Neural cell (in vitro differentiated cells): ENCODE results near the gene SUV39H1. TPM values are rescaled to one million over a fixed set of nuclear protein-coding genes. Genes with fewer than 3 reads are reported as not detected.

Source experiments
- H2AFZ ChIP-seq: fragments of 200-600, 300-800 bp; sonication (generic), shearing (Covaris generic); 2 replicates; pipeline ENCODE4 v1.6.0; 2014; ENCODE audit warnings: low read depth, mild to moderate bottlenecking, antibody characterized with exemption, low read length, moderate library complexity
- H3F3A ChIP-seq: fragments of 200-600 bp; shearing (Covaris generic); 2 replicates; pipeline ENCODE4 v1.6.1; 2016; ENCODE audit warnings: mild to moderate bottlenecking, moderate library complexity, mixed read lengths, antibody characterized with exemption, low read length; ENCODE audit not compliant: insufficient read depth, poor library complexity, severe bottlenecking
- H3K27ac ChIP-seq: fragments of 200-600, 300-800 bp; sonication (generic), shearing (Covaris generic); 2 replicates; pipeline ENCODE4 v1.5.1; 2014; ENCODE audit warnings: mild to moderate bottlenecking, low read length, moderate library complexity
- H3K27me3 ChIP-seq: fragments of 300-800, 200-600 bp; sonication (generic), shearing (Covaris generic); 2 replicates; pipeline ENCODE4 v1.6.0; 2014; ENCODE audit warnings: mild to moderate bottlenecking, low read depth, low read length, moderate library complexity; ENCODE audit not compliant: insufficient read depth
- H3K36me3 ChIP-seq: fragments of 300-800, 200-600 bp; sonication (generic), shearing (Covaris generic); 2 replicates; pipeline ENCODE4 v1.5.1; 2014; ENCODE audit warnings: mild to moderate bottlenecking, antibody characterized with exemption, low read length, moderate library complexity; ENCODE audit not compliant: insufficient read depth
- H3K4me2 ChIP-seq: fragments of 300-800, 200-600 bp; sonication (generic), shearing (Covaris generic); 2 replicates; pipeline ENCODE4 v1.6.0; 2014; ENCODE audit warnings: mild to moderate bottlenecking, low read length
- H3K4me3 ChIP-seq: fragments of 300-800, 200-600 bp; sonication (generic), shearing (Covaris generic); 2 replicates; pipeline ENCODE4 v1.5.1; 2014; ENCODE audit warnings: mild to moderate bottlenecking, low read length, moderate library complexity
- H3K79me2 ChIP-seq: fragments of 200-600 bp; shearing (Covaris generic); replicated peaks from 2 replicates; pipeline ENCODE4 v1.6.0; 2014; ENCODE audit warnings: mild to moderate bottlenecking, low read length, moderate library complexity; ENCODE audit not compliant: insufficient read depth
- H3K9ac ChIP-seq: fragments of 300-800, 200-600 bp; sonication (generic), shearing (Covaris generic); 2 replicates; pipeline ENCODE4 v1.6.1; 2016; ENCODE audit warnings: mild to moderate bottlenecking, low read length, mixed read lengths
- H3K9me2 ChIP-seq: fragments of 200-600 bp; shearing (Covaris generic); 2 replicates; pipeline ENCODE4 v1.6.1; 2016; ENCODE audit warnings: mild to moderate bottlenecking, low read length, mixed read lengths; ENCODE audit not compliant: insufficient read depth
- H3K9me3 ChIP-seq: fragments of 200-600, 300-800 bp; sonication (generic), shearing (Covaris generic); 2 replicates; pipeline ENCODE4 v1.6.1; 2016; ENCODE audit warnings: mild to moderate bottlenecking, mixed run types, low read length, moderate library complexity, mixed read lengths
- H4K20me1 ChIP-seq: fragments of 200-600 bp; shearing (Covaris generic); 2 replicates; pipeline ENCODE4 v1.6.1; 2016; ENCODE audit warnings: mild to moderate bottlenecking, mixed run types; ENCODE audit not compliant: insufficient read depth
- CTCF ChIP-seq: fragments of 450-650 bp; IDR thresholded peaks from 2 replicates; pipeline ENCODE4 v1.5.1; 2014; ENCODE audit warnings: antibody characterized with exemption, mild to moderate bottlenecking, moderate library complexity; ENCODE audit not compliant: poor library complexity, severe bottlenecking
- EP300 ChIP-seq: fragments of 450-650 bp; conservative IDR thresholded peaks from 2 replicates; pipeline ENCODE4 v1.6.1; 2014; ENCODE audit warnings: antibody characterized with exemption, mild to moderate bottlenecking, moderate library complexity; ENCODE audit not compliant: poor library complexity, severe bottlenecking
- EZH2 ChIP-seq: fragments of 200-600, 300-800 bp; shearing (Covaris generic), sonication (generic); IDR thresholded peaks from 2 replicates; pipeline ENCODE4 v1.6.1; 2014; ENCODE audit warnings: antibody characterized with exemption, low read length, borderline replicate concordance, mild to moderate bottlenecking; ENCODE audit not compliant: insufficient read depth, poor library complexity, severe bottlenecking
- MXI1 ChIP-seq: fragments of 450-650 bp; conservative IDR thresholded peaks from 2 replicates; pipeline ENCODE4 v1.6.1; 2014; ENCODE audit warnings: antibody characterized with exemption, mild to moderate bottlenecking; ENCODE audit not compliant: poor library complexity, severe bottlenecking
- POLR2AphosphoS5 ChIP-seq: IDR thresholded peaks from 2 replicates; pipeline ENCODE4 v1.6.1; 2012
- RAD21 ChIP-seq: fragments of 450-650 bp; conservative IDR thresholded peaks from 2 replicates; pipeline ENCODE4 v1.6.1; 2014; ENCODE audit warnings: antibody characterized with exemption, mild to moderate bottlenecking, moderate library complexity
- SMC3 ChIP-seq: fragments of 450-650 bp; conservative IDR thresholded peaks from 2 replicates; pipeline ENCODE4 v1.6.1; 2014; ENCODE audit warnings: antibody characterized with exemption, mild to moderate bottlenecking, moderate library complexity; ENCODE audit not compliant: poor library complexity
- TAF1 ChIP-seq: IDR thresholded peaks from 2 replicates; pipeline ENCODE4 v1.6.1; 2012; ENCODE audit warnings: low read depth
- polyA plus RNA-seq: library from polyadenylated mRNA; depleted of rRNA; stranded (reverse); fragments of >200 nt; gene quantifications from 2 replicates; pipeline ENCODE4 v1.2.3, GENCODE V29; 2014
- TF ChIP-seq, protein P1 (sequence below): IDR thresholded peaks from 2 replicates; pipeline ENCODE4 v1.6.1; 2012; ENCODE audit warnings: borderline replicate concordance

The SUV39H1 gene
- polyA plus RNA-seq, 1 donor from 2014 or later: 3.2 TPM

- Histone ChIP-seq H3F3A (no peaks in the 10 kb centered on the region), H3K9me2 (no peaks in the 10 kb centered on the region), H3K79me2 (no peaks in the 10 kb centered on the region), H3K9ac (no peak overlapping the region), H3K27ac (no peak overlapping the region), H3K36me3 (no peaks in the 10 kb centered on the region), H2AFZ (no peak overlapping the region), H4K20me1 (no peaks in the 10 kb centered on the region), H3K4me2 (no peak overlapping the region), H3K27me3 (no peaks in the 10 kb centered on the region), H3K9me3 (no peaks in the 10 kb centered on the region), H3K4me3 (no peak overlapping the region)
- no peak for TF ChIP-seq TAF1
- no peak for TF ChIP-seq POLR2AphosphoS5
- TF ChIP-seq EZH2: no peak
- TF ChIP-seq CTCF: no peak
- no peak for TF ChIP-seq SMC3
- no peak for TF ChIP-seq EP300
- TF ChIP-seq, protein P1, sequence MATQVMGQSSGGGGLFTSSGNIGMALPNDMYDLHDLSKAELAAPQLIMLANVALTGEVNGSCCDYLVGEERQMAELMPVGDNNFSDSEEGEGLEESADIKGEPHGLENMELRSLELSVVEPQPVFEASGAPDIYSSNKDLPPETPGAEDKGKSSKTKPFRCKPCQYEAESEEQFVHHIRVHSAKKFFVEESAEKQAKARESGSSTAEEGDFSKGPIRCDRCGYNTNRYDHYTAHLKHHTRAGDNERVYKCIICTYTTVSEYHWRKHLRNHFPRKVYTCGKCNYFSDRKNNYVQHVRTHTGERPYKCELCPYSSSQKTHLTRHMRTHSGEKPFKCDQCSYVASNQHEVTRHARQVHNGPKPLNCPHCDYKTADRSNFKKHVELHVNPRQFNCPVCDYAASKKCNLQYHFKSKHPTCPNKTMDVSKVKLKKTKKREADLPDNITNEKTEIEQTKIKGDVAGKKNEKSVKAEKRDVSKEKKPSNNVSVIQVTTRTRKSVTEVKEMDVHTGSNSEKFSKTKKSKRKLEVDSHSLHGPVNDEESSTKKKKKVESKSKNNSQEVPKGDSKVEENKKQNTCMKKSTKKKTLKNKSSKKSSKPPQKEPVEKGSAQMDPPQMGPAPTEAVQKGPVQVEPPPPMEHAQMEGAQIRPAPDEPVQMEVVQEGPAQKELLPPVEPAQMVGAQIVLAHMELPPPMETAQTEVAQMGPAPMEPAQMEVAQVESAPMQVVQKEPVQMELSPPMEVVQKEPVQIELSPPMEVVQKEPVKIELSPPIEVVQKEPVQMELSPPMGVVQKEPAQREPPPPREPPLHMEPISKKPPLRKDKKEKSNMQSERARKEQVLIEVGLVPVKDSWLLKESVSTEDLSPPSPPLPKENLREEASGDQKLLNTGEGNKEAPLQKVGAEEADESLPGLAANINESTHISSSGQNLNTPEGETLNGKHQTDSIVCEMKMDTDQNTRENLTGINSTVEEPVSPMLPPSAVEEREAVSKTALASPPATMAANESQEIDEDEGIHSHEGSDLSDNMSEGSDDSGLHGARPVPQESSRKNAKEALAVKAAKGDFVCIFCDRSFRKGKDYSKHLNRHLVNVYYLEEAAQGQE: no peak
- TF ChIP-seq MXI1: no peak
- TF ChIP-seq RAD21: no peak
Measured at GRCh38 chrX:48703642-48704481, 7.3 kb downstream of the SUV39H1 start.

DNA sequence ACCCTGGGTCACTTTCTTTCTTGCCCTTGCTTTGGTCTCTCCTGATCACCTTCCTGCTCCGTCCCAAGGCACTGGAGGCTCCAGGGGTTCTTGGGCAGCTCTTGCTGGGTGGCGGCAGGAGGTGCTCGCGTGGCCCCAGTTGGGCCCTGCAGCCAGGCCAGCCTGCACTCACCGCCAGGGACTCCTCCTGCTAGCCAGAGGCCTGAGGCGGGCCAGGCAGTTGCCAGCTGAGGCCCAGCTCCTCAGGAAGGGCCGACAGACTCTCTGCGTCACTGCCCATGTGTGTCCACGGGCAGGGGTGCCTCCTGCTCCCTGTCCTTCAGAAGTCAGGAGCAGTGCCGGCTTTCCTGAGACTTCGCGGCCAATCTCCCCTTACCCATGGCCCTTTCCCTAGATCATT, 9.3 kb downstream of the SUV39H1 start:
- Histone ChIP-seq H3K9me3 (no peaks in the 10 kb centered on the region), H3K4me2 (no peak overlapping the region), H3K79me2 (no peaks in the 10 kb centered on the region), H3K27ac (no peak overlapping the region), H3K9me2 (no peaks in the 10 kb centered on the region), H3K27me3 (no peaks in the 10 kb centered on the region), H3K4me3 (no peak overlapping the region), H4K20me1 (no peaks in the 10 kb centered on the region), H3K36me3 (no peaks in the 10 kb centered on the region), H3F3A (no peaks in the 10 kb centered on the region), H2AFZ (no peak overlapping the region), H3K9ac (no peak overlapping the region)
- no peak for TF ChIP-seq SMC3
- TF ChIP-seq POLR2AphosphoS5: no peak
- TF ChIP-seq EP300: no peak
- TF ChIP-seq RAD21: no peak
- TF ChIP-seq, protein P1: no peak
- no peak for TF ChIP-seq MXI1
- no peak for TF ChIP-seq EZH2
- TF ChIP-seq TAF1: no peak
- no peak for TF ChIP-seq CTCF
